ENCODE measurements around the gene SLC25A51.

DNA sequence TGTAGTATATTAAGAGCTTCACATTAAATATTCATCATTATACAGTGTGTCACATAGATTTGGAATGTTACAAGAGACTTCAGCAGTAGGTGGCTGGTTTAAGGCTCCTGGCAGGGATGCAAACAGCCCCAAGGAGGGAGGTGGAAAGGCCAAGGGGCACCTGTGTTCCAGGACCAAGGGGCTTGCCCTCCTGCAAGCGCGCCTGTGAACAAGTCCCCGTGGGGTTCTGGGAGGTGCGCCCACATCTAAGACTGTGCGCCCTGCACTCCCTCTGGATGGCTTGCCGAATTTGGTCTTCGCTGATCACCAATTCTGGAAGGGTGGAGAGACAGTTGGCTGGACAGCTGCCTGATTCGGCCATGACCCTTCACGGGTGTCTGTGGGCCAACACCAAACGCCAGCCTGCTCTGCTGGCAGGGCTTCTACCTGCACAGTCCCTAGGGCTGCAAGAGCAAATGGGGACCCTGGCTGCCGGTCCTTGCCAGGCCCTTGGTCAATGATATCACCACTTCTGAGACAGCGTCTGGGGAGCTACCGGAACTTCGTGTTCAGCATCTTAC, 12.1 kb upstream of the SLC25A51 start:
- TF ChIP-seq, protein P1, sequence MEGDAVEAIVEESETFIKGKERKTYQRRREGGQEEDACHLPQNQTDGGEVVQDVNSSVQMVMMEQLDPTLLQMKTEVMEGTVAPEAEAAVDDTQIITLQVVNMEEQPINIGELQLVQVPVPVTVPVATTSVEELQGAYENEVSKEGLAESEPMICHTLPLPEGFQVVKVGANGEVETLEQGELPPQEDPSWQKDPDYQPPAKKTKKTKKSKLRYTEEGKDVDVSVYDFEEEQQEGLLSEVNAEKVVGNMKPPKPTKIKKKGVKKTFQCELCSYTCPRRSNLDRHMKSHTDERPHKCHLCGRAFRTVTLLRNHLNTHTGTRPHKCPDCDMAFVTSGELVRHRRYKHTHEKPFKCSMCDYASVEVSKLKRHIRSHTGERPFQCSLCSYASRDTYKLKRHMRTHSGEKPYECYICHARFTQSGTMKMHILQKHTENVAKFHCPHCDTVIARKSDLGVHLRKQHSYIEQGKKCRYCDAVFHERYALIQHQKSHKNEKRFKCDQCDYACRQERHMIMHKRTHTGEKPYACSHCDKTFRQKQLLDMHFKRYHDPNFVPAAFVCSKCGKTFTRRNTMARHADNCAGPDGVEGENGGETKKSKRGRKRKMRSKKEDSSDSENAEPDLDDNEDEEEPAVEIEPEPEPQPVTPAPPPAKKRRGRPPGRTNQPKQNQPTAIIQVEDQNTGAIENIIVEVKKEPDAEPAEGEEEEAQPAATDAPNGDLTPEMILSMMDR (IDR thresholded peaks at IDR 0.05), result no peak
- no peak for TF ChIP-seq POLR2AphosphoS5 (IDR thresholded peaks at IDR 0.05)
